A673 (cell line): ENCODE results near the gene CACNA2D2. TPM values are rescaled to one million over a fixed set of nuclear protein-coding genes. Genes with fewer than 3 reads are reported as not detected.

Source experiments
- BruUV-seq: library from RNA; stranded (reverse); fragments of 400-500 nt; replicated peaks from 2 replicates; lab custom pipeline; 2021; lab: Mats Ljungman, UMichigan
- CTCF ChIA-PET: fragments of 300-600 bp; sonication (Branson Sonifier 250); formaldehyde crosslinking; loops from one replicate; lab custom pipeline; 2022; ENCODE audit warnings: antibody characterized with exemption; lab: Charles Lee
- POLR2A ChIA-PET: fragments of 300-600 bp; sonication (Branson Sonifier 250); formaldehyde crosslinking; loops from one replicate; lab custom pipeline; 2022; ENCODE audit warnings: antibody characterized with exemption; ENCODE audit not compliant: low non-redundant PET; lab: Charles Lee
- DNase-seq: peaks from one replicate; pipeline ENCODE4 v3.0.0-alpha.2; 2015; ENCODE audit warnings: low spot score
- H3K27ac ChIP-seq: fragments of 200-600 bp; sonication (generic); 2 replicates; pipeline ENCODE4 v1.5.1; 2016; ENCODE audit warnings: mixed run types, low read depth, mild to moderate bottlenecking, mixed read lengths, antibody characterized with exemption, low read length; ENCODE audit not compliant: poor library complexity, severe bottlenecking
- H3K27me3 ChIP-seq: fragments of 200-600 bp; sonication (generic); replicated peaks from 2 replicates; pipeline ENCODE4 v1.6.1; 2017; ENCODE audit warnings: mixed run types, low read depth, mild to moderate bottlenecking, mixed read lengths, antibody characterized with exemption, low read length; ENCODE audit not compliant: insufficient read depth, poor library complexity
- H3K36me3 ChIP-seq: fragments of 200-600 bp; sonication (generic); 2 replicates; pipeline ENCODE4 v1.6.1; 2016; ENCODE audit warnings: mixed run types, mild to moderate bottlenecking, mixed read lengths, antibody characterized with exemption, low read length; ENCODE audit not compliant: insufficient read depth, poor library complexity, severe bottlenecking
- H3K4me1 ChIP-seq: fragments of 200-600 bp; sonication (generic); 2 replicates; pipeline ENCODE4 v1.6.1; 2017; ENCODE audit warnings: mixed run types, mild to moderate bottlenecking, mixed read lengths, antibody characterized with exemption, low read length; ENCODE audit not compliant: insufficient read depth, poor library complexity, severe bottlenecking
- H3K4me3 ChIP-seq: fragments of 200-600 bp; sonication (generic); 2 replicates; pipeline ENCODE4 v1.5.1; 2016; ENCODE audit warnings: low read depth, mixed run types, mild to moderate bottlenecking, mixed read lengths, low read length; ENCODE audit not compliant: poor library complexity, severe bottlenecking
- H3K9me3 ChIP-seq: fragments of 200-600 bp; sonication (generic); 2 replicates; pipeline ENCODE4 v1.6.1; 2016; ENCODE audit warnings: mixed run types, low read depth, mild to moderate bottlenecking, mixed read lengths, antibody characterized with exemption, low read length; ENCODE audit not compliant: poor library complexity, severe bottlenecking
- EZH2 ChIP-seq: fragments of 200-600 bp; sonication (generic); IDR thresholded peaks from 2 replicates; pipeline ENCODE4 v1.6.1; 2017; ENCODE audit warnings: borderline replicate concordance, low read depth, mild to moderate bottlenecking, mixed read lengths, antibody characterized with exemption, low read length; ENCODE audit not compliant: poor library complexity, severe bottlenecking
- intact Hi-C: fragments of 100-400 bp; cut with micrococcal nuclease; formaldehyde crosslinking; loops from one replicate; pipeline ENCODE4 v1.10.0; 2022; ENCODE audit not compliant: unreplicated experiment
- total RNA-seq: library from RNA; stranded (reverse); gene quantifications from 2 replicates; pipeline ENCODE4 v1.2.3, GENCODE V29; 2021
- TF ChIP-seq, protein P1 (sequence below): fragments of 300-800, 200-600 bp; sonication (generic); conservative IDR thresholded peaks from 2 replicates; pipeline ENCODE4 v1.5.1; 2017; ENCODE audit warnings: low read depth, mild to moderate bottlenecking, antibody characterized with exemption, low read length, moderate library complexity, mixed read lengths

CACNA2D2 gene
- total RNA-seq, 1 experiment from 2014 or later = 0.17 TPM

DNA sequence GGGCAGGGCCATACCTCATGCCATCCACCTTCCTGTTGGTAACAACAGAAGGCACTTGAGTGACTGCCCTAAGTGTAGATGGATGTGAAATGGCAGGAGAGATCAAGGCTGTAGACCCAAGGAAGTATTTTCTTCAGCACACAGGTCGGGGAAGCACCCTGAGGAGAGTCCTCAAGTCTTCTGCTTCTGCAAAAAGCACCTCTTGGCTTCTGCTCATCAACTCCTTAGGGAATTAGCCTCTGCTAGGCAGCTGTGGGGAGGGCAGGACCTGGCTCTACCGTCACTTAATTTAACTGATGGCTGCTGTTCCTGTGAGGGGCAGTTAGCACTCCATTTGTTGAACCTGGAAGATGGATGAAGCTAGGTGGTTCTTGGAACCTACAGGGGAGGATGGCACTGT, 6.9 kb upstream of the CACNA2D2 start:
- ChIA-PET POLR2A (no interaction called here), CTCF (no interaction called here)
- intact Hi-C loops = no loop called here
- H3K27me3 ChIP-seq = no peaks in the 10 kb centered on the region
- no peak for DNase-seq
- TF ChIP-seq EZH2 = no peak
- TF ChIP-seq, protein P1, sequence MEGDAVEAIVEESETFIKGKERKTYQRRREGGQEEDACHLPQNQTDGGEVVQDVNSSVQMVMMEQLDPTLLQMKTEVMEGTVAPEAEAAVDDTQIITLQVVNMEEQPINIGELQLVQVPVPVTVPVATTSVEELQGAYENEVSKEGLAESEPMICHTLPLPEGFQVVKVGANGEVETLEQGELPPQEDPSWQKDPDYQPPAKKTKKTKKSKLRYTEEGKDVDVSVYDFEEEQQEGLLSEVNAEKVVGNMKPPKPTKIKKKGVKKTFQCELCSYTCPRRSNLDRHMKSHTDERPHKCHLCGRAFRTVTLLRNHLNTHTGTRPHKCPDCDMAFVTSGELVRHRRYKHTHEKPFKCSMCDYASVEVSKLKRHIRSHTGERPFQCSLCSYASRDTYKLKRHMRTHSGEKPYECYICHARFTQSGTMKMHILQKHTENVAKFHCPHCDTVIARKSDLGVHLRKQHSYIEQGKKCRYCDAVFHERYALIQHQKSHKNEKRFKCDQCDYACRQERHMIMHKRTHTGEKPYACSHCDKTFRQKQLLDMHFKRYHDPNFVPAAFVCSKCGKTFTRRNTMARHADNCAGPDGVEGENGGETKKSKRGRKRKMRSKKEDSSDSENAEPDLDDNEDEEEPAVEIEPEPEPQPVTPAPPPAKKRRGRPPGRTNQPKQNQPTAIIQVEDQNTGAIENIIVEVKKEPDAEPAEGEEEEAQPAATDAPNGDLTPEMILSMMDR = no peak
- H3K4me1 ChIP-seq = no peaks in the 10 kb centered on the region
- no peak overlapping the region for H3K4me3 ChIP-seq
- H3K36me3 ChIP-seq = no peaks in the 10 kb centered on the region
- BruUV-seq = no TSS peak
- no peak overlapping the region for H3K27ac ChIP-seq
- H3K9me3 ChIP-seq = no peaks in the 10 kb centered on the region

DNA sequence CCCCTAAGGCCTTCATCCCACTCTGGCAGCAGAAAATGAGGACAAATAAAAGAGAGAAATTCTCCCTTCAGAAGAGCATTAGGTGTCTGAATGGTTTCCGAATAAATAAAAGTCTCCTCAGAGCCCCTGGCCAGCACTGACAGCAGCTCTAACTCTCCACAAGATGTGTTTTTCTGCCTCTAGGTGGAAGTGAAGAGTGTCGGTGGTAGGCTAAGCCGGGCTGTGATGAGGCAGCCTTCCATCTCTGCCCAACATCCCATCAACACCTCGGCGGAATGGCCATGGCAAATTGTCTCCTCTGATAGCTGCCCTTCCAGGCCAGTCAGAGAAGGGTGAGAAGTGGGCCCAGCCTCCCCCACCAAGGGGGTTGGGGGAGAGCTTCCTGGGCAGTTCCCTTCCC, 6.3 kb upstream of the CACNA2D2 start:
- intact Hi-C loops = no loop called here
- H3K4me1 ChIP-seq = no peaks in the 10 kb centered on the region
- H3K27ac ChIP-seq = no peak overlapping the region
- no peaks in the 10 kb centered on the region for H3K27me3 ChIP-seq
- no peak for DNase-seq
- no TSS peak for BruUV-seq
- H3K9me3 ChIP-seq = no peaks in the 10 kb centered on the region
- ChIA-PET CTCF (no interaction called here), POLR2A (no interaction called here)
- TF ChIP-seq, protein P1 = no peak
- TF ChIP-seq EZH2 = no peak
- H3K4me3 ChIP-seq = no peak overlapping the region
- no peaks in the 10 kb centered on the region for H3K36me3 ChIP-seq

DNA sequence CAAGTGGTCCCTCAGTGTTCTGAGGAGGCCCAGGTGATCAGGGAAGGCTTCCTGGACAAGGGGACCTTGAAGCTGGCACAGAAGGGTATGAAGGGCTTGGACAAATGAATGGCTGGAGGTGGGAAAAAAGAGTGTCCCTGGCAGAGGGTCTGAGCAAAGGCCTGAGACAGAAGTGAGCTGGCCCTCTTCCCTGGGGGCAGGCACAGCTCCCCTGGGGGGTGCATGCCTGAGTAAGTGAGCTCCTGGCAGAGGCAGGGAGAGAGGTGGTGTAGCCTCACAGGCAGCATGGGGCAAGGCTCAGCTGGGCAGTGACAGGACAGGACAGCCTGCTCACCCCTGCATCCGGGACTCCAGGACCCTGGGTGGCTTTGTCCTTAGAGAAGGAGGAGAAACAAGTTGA, 5.4 kb upstream of the CACNA2D2 start:
- H3K4me3 ChIP-seq = no peak overlapping the region
- no peaks in the 10 kb centered on the region for H3K36me3 ChIP-seq
- H3K27me3 ChIP-seq = no peaks in the 10 kb centered on the region
- no peak overlapping the region for H3K27ac ChIP-seq
- CTCF ChIA-PET = no interaction called here
- intact Hi-C loops = no loop called here
- DNase-seq = no peak
- H3K9me3 ChIP-seq = no peaks in the 10 kb centered on the region
- no TSS peak for BruUV-seq
- TF ChIP-seq, protein P1 = no peak
- TF ChIP-seq EZH2 = no peak
- POLR2A ChIA-PET = no interaction called here
- no peaks in the 10 kb centered on the region for H3K4me1 ChIP-seq
